Tibial artery (tissue), 4 donors: ENCODE data around the gene PPP2R5E.

ENCODE experiments used
- DNase-seq, 2 donors: peaks; one replicate each; pipeline ENCODE4 v3.0.0-alpha.2; 2019
- H3K27ac ChIP-seq, 2 donors: fragments of 200-600 bp; sonication (generic) in 1 of 2; 1 replicate in 1 of 2; 2 replicates in 1 of 2; pipeline ENCODE4 v1.5.1; 2018 to 2019; ENCODE audit warnings: mild to moderate bottlenecking in 1 of 2
- H3K27me3 ChIP-seq, 2 donors: fragments of 200-600 bp; sonication (generic) in 1 of 2; one replicate each; pipeline versions ENCODE4 v1.5.1 to v1.6.0; 2016 to 2019
- H3K36me3 ChIP-seq, 3 donors: fragments of 200-600 bp; sonication (generic) in 2 of 3; one replicate each; pipeline ENCODE4 v1.5.1; 2016 to 2019; ENCODE audit warnings: mild to moderate bottlenecking in 2 of 3
- H3K4me1 ChIP-seq, 4 donors: fragments of 200-600 bp; sonication (generic) in 2 of 4; 1 replicate in 3 of 4; 2 replicates in 1 of 4; pipeline ENCODE4 v1.5.1; 2016 to 2019
- H3K4me3 ChIP-seq, 2 donors: fragments of 200-600 bp; sonication (generic) in 1 of 2; 1 replicate in 1 of 2; 2 replicates in 1 of 2; pipeline ENCODE4 v1.5.1; 2018 to 2019; ENCODE audit warnings: mild to moderate bottlenecking in 2 of 2
- H3K9me3 ChIP-seq, 3 donors: fragments of 200-600 bp; sonication (generic) in 1 of 3; one replicate each; pipeline ENCODE4 v1.5.1; 2016 to 2019
- intact Hi-C: fragments of 100-400 bp; cut with DNase I; formaldehyde crosslinking; loops from one replicate; pipeline ENCODE4 v1.15.0; 2023; ENCODE audit warnings: low total_unique reads
- TF ChIP-seq, protein P1 (sequence below), 2 experiments: fragments of 200-600 bp in 1 of 2; fragments of 450-650 bp in 1 of 2; IDR thresholded peaks; one replicate each; pipeline ENCODE4 v1.5.1; 2017 to 2019; ENCODE audit warnings: antibody characterized with exemption in 2 of 2, mild to moderate bottlenecking in 1 of 2, moderate library complexity in 1 of 2

The PPP2R5E gene

DNA sequence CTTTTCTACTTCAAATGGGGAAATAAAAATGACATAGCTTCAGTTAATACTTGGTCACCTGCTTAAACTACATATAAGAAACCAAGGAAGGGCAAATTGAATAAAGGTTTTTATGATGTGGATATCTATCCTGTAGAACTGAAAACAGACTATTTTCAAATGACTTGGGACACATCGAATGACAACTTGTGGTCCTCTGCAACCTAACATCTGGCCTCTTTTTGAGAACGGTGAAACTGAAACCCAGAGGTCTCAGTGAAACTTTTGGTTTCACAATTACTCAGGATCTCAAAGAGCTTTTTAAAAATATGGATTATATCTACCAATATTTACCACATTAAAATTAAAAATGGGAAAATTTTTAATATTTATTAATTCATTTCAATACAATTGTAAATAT is 65.2 kb downstream of the PPP2R5E start:
- DNase-seq = no peak
- H3K9me3 ChIP-seq = no peaks in the 10 kb centered on the region
- TF ChIP-seq, protein P1, sequence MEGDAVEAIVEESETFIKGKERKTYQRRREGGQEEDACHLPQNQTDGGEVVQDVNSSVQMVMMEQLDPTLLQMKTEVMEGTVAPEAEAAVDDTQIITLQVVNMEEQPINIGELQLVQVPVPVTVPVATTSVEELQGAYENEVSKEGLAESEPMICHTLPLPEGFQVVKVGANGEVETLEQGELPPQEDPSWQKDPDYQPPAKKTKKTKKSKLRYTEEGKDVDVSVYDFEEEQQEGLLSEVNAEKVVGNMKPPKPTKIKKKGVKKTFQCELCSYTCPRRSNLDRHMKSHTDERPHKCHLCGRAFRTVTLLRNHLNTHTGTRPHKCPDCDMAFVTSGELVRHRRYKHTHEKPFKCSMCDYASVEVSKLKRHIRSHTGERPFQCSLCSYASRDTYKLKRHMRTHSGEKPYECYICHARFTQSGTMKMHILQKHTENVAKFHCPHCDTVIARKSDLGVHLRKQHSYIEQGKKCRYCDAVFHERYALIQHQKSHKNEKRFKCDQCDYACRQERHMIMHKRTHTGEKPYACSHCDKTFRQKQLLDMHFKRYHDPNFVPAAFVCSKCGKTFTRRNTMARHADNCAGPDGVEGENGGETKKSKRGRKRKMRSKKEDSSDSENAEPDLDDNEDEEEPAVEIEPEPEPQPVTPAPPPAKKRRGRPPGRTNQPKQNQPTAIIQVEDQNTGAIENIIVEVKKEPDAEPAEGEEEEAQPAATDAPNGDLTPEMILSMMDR (IDR thresholded peaks at IDR 0.05) = no peak
- H3K36me3 ChIP-seq = no peaks in the 10 kb centered on the region
- intact Hi-C loops = no loop called here
- H3K4me3 ChIP-seq = no peak overlapping the region
- H3K27ac ChIP-seq = no peak overlapping the region
- H3K27me3 ChIP-seq = no peaks in the 10 kb centered on the region
- H3K4me1 ChIP-seq = peaks cover 0 to 44% (median 14%) of the 10 kb centered on the region in 4 donors

DNA sequence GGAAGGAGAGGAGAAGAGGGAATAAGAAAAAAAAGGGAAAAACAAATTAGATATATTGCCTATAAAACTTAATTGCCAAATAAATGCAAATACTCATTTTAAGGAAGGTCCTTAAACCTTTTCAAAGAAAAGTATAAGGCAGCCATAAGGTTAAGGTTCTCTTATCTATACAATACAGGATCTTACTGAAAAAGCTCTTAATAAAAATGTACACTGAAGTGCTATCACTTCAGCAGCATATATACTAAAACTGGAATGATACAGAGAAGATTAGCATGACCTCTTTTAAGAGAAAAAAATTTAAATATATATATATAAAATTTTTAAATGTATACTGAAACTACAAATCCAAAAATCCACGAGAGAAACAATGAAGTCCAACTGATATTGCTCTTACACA is 65.6 kb downstream of the PPP2R5E start:
- DNase-seq = no peak
- no peaks in the 10 kb centered on the region for H3K9me3 ChIP-seq
- H3K27me3 ChIP-seq = no peaks in the 10 kb centered on the region
- intact Hi-C loops = no loop called here
- H3K4me1 ChIP-seq = peaks cover 0 to 45% (median 14%) of the 10 kb centered on the region in 4 donors
- H3K4me3 ChIP-seq = no peak overlapping the region
- no peak overlapping the region for H3K27ac ChIP-seq
- H3K36me3 ChIP-seq = no peaks in the 10 kb centered on the region
- TF ChIP-seq, protein P1 (IDR thresholded peaks at IDR 0.05) = no peak

DNA sequence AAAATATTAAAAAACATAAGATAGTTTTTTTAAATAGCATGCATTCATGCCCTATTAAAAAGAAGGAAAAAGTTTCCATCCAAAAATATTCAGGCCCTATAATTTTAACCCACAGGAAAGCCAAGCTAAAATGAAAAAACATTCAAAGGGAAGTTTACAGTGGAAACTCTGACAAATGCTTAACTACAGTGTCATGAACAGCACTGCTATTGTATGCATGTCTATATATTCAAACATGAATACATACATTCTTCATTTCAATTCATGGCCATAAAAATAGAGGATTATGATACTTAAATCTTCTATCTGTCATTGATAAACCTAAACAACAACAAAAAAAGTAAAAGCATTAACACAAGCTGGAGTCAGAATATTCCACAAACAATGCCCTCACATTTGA is 67.4 kb downstream of the PPP2R5E start:
- no peaks in the 10 kb centered on the region for H3K27me3 ChIP-seq
- H3K9me3 ChIP-seq = no peaks in the 10 kb centered on the region
- peaks cover 0 to 50% (median 24%) of the 10 kb centered on the region in 4 donors for H3K4me1 ChIP-seq
- intact Hi-C loops = no loop called here
- TF ChIP-seq, protein P1 (IDR thresholded peaks at IDR 0.05) = no peak
- H3K27ac ChIP-seq = no peak overlapping the region
- no peak overlapping the region for H3K4me3 ChIP-seq
- no peaks in the 10 kb centered on the region for H3K36me3 ChIP-seq
- no peak for DNase-seq

DNA sequence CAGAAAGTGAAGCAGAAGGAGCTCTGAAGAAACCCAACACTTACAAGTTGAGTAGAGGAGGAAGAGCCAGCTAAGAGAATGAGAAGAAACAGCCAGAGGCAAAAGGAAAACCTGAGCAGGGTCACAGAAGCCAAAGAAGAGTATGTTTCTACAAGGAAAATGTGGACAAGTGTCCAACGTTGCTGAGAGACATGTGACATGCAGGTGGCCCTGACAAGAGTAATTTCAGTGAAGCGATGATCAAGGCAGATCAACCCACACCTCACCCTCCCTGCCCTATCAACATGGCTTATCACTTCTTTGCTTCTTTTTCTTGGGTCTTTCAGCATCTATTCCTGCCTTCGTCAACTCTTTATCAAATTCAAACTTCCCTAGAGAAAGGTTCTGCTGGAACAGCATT is 68.3 kb downstream of the PPP2R5E start:
- H3K9me3 ChIP-seq = no peaks in the 10 kb centered on the region
- H3K27ac ChIP-seq = no peak overlapping the region
- no peak for DNase-seq
- TF ChIP-seq, protein P1 (IDR thresholded peaks at IDR 0.05) = no peak
- H3K36me3 ChIP-seq = no peaks in the 10 kb centered on the region
- no peak overlapping the region for H3K4me3 ChIP-seq
- no peaks in the 10 kb centered on the region for H3K27me3 ChIP-seq
- intact Hi-C loops = no loop called here
- peaks cover 0 to 55% (median 23%) of the 10 kb centered on the region in 4 donors for H3K4me1 ChIP-seq

DNA sequence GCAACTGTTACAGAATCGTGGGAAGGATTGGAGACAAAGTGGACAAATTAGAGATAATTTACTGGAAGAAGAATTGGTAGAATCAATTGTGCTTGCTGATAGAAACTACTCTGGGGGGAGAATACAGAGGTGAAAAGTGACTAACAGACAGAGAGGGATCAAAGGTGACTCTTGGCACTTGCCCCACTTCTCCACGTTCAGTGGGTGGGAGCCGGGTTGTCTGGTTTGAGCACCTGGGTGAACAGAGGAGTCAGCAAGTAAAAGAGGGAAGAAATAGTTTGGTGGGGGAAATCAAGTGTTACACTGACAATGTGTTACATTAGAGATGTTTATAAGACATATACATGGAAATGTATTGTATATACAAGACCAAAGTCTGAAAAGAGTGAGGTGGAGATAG is 69.1 kb downstream of the PPP2R5E start:
- Histone ChIP-seq H3K4me1 (peaks cover 0 to 60% (median 23%) of the 10 kb centered on the region in 4 donors), H3K4me3 (no peak overlapping the region), H3K36me3 (no peaks in the 10 kb centered on the region), H3K27me3 (no peaks in the 10 kb centered on the region), H3K27ac (no peak overlapping the region), H3K9me3 (no peaks in the 10 kb centered on the region)
- DNase-seq = no peak
- TF ChIP-seq, protein P1 (IDR thresholded peaks at IDR 0.05) = no peak
- intact Hi-C loops = no loop called here
